ENCODE measurements around the gene SYNM.
"Not testable (repeated sequence)": the region's sequence is repeated elsewhere in the genome, so short reads cannot be mapped to it uniquely, and the experiment has no call there.

Gene SYNM

GRCh38 chr15:99070208-99070607 is 34.7 kb upstream of the SYNM start:
- no peak for FAIRE-seq
- TF ChIP-seq POLR2A (IDR thresholded peaks at IDR 0.05; ENCODE audit: low read depth, low read length) (no peak), POLR2AphosphoS5 (IDR thresholded peaks at IDR 0.05; ENCODE audit: low read depth, low read length) (no peak), TAF1 (IDR thresholded peaks at IDR 0.05; ENCODE audit: borderline replicate concordance, low read depth, low read length) (no peak)
- no peak for DNase-seq (ENCODE audit: insufficient read length)

- TF ChIP-seq POLR2AphosphoS5 (IDR thresholded peaks at IDR 0.05; ENCODE audit: low read depth, low read length) = no peak
- no peak for TF ChIP-seq TAF1 (IDR thresholded peaks at IDR 0.05; ENCODE audit: borderline replicate concordance, low read depth, low read length)
- TF ChIP-seq POLR2A (IDR thresholded peaks at IDR 0.05; ENCODE audit: low read depth, low read length) = no peak
- DNase-seq (ENCODE audit: insufficient read length) (no peak), FAIRE-seq (no peak)
Measured at GRCh38 chr15:99071091-99071680, 33.7 kb upstream of the SYNM start.

- no peak for DNase-seq (ENCODE audit: insufficient read length)
- FAIRE-seq = no peak
- TF ChIP-seq POLR2AphosphoS5 (IDR thresholded peaks at IDR 0.05; ENCODE audit: low read depth, low read length) = no peak
- TF ChIP-seq POLR2A (IDR thresholded peaks at IDR 0.05; ENCODE audit: low read depth, low read length) = no peak
- TF ChIP-seq TAF1 (IDR thresholded peaks at IDR 0.05; ENCODE audit: borderline replicate concordance, low read depth, low read length) = no peak
Measured at GRCh38 chr15:99073008-99073717, 31.7 kb upstream of the SYNM start.

- FAIRE-seq = no peak
- no peak for TF ChIP-seq TAF1 (IDR thresholded peaks at IDR 0.05; ENCODE audit: borderline replicate concordance, low read depth, low read length)
- no peak for TF ChIP-seq POLR2AphosphoS5 (IDR thresholded peaks at IDR 0.05; ENCODE audit: low read depth, low read length)
- no peak for TF ChIP-seq POLR2A (IDR thresholded peaks at IDR 0.05; ENCODE audit: low read depth, low read length)
- DNase-seq (ENCODE audit: insufficient read length) = no peak
Measured at GRCh38 chr15:99074446-99074845, 30.4 kb upstream of the SYNM start.

- FAIRE-seq; DNase-seq (ENCODE audit: insufficient read length): not testable (repeated sequence)
Measured at GRCh38 chr15:99075059-99075652, 29.7 kb upstream of the SYNM start.

GRCh38 chr15:99076109-99076508 is 28.8 kb upstream of the SYNM start:
- no peak for FAIRE-seq
- DNase-seq (ENCODE audit: insufficient read length) = no peak
- TF ChIP-seq POLR2AphosphoS5 (IDR thresholded peaks at IDR 0.05; ENCODE audit: low read depth, low read length) (no peak), TAF1 (IDR thresholded peaks at IDR 0.05; ENCODE audit: borderline replicate concordance, low read depth, low read length) (no peak), POLR2A (IDR thresholded peaks at IDR 0.05; ENCODE audit: low read depth, low read length) (no peak)

GRCh38 chr15:99076555-99077308 is 28.1 kb upstream of the SYNM start:
- TF ChIP-seq TAF1 (IDR thresholded peaks at IDR 0.05; ENCODE audit: borderline replicate concordance, low read depth, low read length) (no peak), POLR2A (IDR thresholded peaks at IDR 0.05; ENCODE audit: low read depth, low read length) (no peak), POLR2AphosphoS5 (IDR thresholded peaks at IDR 0.05; ENCODE audit: low read depth, low read length) (no peak)
- DNase-seq (ENCODE audit: insufficient read length) (no peak), FAIRE-seq (peak; percentile 83)

- DNase-seq (ENCODE audit: insufficient read length) = no peak
- FAIRE-seq = no peak
- no peak for TF ChIP-seq POLR2AphosphoS5 (IDR thresholded peaks at IDR 0.05; ENCODE audit: low read depth, low read length)
Measured at GRCh38 chr15:99082798-99083197, 22.1 kb upstream of the SYNM start.

GRCh38 chr15:99084965-99085364 is 19.9 kb upstream of the SYNM start:
- TF ChIP-seq TAF1 (IDR thresholded peaks at IDR 0.05; ENCODE audit: borderline replicate concordance, low read depth, low read length) (no peak), POLR2A (IDR thresholded peaks at IDR 0.05; ENCODE audit: low read depth, low read length) (no peak), POLR2AphosphoS5 (IDR thresholded peaks at IDR 0.05; ENCODE audit: low read depth, low read length) (no peak)
- no peak for DNase-seq (ENCODE audit: insufficient read length)
- no peak for FAIRE-seq

- TF ChIP-seq POLR2AphosphoS5 (IDR thresholded peaks at IDR 0.05; ENCODE audit: low read depth, low read length) = no peak
- no peak for TF ChIP-seq TAF1 (IDR thresholded peaks at IDR 0.05; ENCODE audit: borderline replicate concordance, low read depth, low read length)
- no peak for TF ChIP-seq POLR2A (IDR thresholded peaks at IDR 0.05; ENCODE audit: low read depth, low read length)
- DNase-seq (ENCODE audit: insufficient read length) = no peak
- FAIRE-seq = no peak
Measured at GRCh38 chr15:99085413-99086326, 19.2 kb upstream of the SYNM start.

GRCh38 chr15:99086327-99086667 is 18.6 kb upstream of the SYNM start:
- FAIRE-seq = no peak
- TF ChIP-seq POLR2AphosphoS5 (IDR thresholded peaks at IDR 0.05; ENCODE audit: low read depth, low read length) (no peak), POLR2A (IDR thresholded peaks at IDR 0.05; ENCODE audit: low read depth, low read length) (no peak), TAF1 (IDR thresholded peaks at IDR 0.05; ENCODE audit: borderline replicate concordance, low read depth, low read length) (no peak)
- DNase-seq (ENCODE audit: insufficient read length) = no peak
